HepG2 (cell line): ENCODE measurements around the gene HOXD1.

Experiments
- JUND ChIP-seq: sonication (generic); formaldehyde crosslinking; IDR thresholded peaks from 2 replicates; pipeline ENCODE4 v1.8.0; 2022; ENCODE audit warnings: mild to moderate bottlenecking, missing genetic modification reagents
- SIN3A ChIP-seq: IDR thresholded peaks from 2 replicates; pipeline ENCODE4 v1.6.1; 2011; ENCODE audit warnings: low read depth, mild to moderate bottlenecking, control low read depth, low read length, borderline replicate concordance
- TRIM24 ChIP-seq: sonication (generic); formaldehyde crosslinking; IDR thresholded peaks from 2 replicates; pipeline ENCODE4 v1.8.0; 2022; ENCODE audit warnings: mild to moderate bottlenecking, missing genetic modification reagents
- ZNF563 ChIP-seq: sonication (generic); formaldehyde crosslinking; IDR thresholded peaks from 2 replicates; pipeline ENCODE4 v1.8.0; 2022; ENCODE audit warnings: mild to moderate bottlenecking, moderate library complexity, missing genetic modification reagents
- ZNF766 ChIP-seq: sonication (generic); formaldehyde crosslinking; IDR thresholded peaks from 2 replicates; pipeline ENCODE4 v1.5.0; 2020; ENCODE audit warnings: missing genetic modification reagents, borderline replicate concordance
- TF ChIP-seq, protein P1 (sequence below): sonication (generic); formaldehyde crosslinking; IDR thresholded peaks from 2 replicates; pipeline ENCODE4 v1.5.0; 2020; ENCODE audit warnings: mild to moderate bottlenecking, missing genetic modification reagents

- no peak for TF ChIP-seq TRIM24 (CRISPR knock-in tag)
- TF ChIP-seq, protein P1, sequence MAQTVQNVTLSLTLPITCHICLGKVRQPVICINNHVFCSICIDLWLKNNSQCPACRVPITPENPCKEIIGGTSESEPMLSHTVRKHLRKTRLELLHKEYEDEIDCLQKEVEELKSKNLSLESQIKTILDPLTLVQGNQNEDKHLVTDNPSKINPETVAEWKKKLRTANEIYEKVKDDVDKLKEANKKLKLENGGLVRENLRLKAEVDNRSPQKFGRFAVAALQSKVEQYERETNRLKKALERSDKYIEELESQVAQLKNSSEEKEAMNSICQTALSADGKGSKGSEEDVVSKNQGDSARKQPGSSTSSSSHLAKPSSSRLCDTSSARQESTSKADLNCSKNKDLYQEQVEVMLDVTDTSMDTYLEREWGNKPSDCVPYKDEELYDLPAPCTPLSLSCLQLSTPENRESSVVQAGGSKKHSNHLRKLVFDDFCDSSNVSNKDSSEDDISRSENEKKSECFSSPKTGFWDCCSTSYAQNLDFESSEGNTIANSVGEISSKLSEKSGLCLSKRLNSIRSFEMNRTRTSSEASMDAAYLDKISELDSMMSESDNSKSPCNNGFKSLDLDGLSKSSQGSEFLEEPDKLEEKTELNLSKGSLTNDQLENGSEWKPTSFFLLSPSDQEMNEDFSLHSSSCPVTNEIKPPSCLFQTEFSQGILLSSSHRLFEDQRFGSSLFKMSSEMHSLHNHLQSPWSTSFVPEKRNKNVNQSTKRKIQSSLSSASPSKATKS (CRISPR knock-in tag), result no peak
- TF ChIP-seq ZNF563, result no peak
- no peak for TF ChIP-seq JUND (CRISPR knock-in tag)
- TF ChIP-seq SIN3A, result no peak
- TF ChIP-seq ZNF766 (CRISPR knock-in tag), result no peak
Measured at GRCh38 chr2:176163672-176164056, 24.8 kb upstream of the HOXD1 start.
